Keratinocyte (primary cell): ENCODE results near the gene ZCCHC7.

Source experiments
- CTCF ChIP-seq, 3 experiments: IDR thresholded peaks in 1 of 3; conservative IDR thresholded peaks in 1 of 3; optimal IDR thresholded peaks in 1 of 3; 2 replicates in 2 of 3; 3 replicates in 1 of 3; pipeline versions ENCODE3 to v1.5.1; 2011; ENCODE audit warnings: low read length in 3 of 3, mild to moderate bottlenecking in 3 of 3, moderate library complexity in 2 of 3, control low read depth in 1 of 3, inconsistent platforms in 1 of 3; ENCODE audit not compliant: insufficient read depth in 2 of 3; ENCODE audit errors: extremely low read depth in 1 of 3
- EZH2 ChIP-seq: IDR thresholded peaks from one replicate; pipeline ENCODE4 v1.6.1; 2012; ENCODE audit warnings: inconsistent platforms, mild to moderate bottlenecking, low read length, moderate library complexity

DNA sequence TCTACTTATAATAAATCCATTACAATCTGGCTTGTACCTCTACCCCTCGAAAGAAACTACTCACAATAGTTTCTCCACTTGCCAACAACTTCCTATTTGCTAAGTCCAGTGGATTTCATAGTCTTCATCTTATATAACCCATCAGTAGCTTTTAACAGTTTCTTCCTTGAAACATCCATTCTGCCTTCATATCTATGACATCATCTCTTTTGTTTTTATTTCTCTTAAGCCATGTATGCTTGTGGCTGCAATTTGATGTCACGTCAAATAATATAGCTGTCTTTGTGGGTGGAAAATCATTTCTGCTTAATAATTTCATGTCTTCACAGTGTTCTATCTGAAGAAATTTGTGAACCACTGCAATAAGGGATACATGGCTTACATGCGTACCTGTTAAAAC, 224.7 kb downstream of the ZCCHC7 start:
- no peak for TF ChIP-seq CTCF (optimal IDR thresholded peaks at IDR 0.05 in 1 of 3, IDR thresholded peaks at IDR 0.05 in 1 of 3, conservative IDR thresholded peaks at IDR 0.05 in 1 of 3; ENCODE audit: extremely low read depth in 1 of 3, insufficient read depth in 2 of 3, low read length in 3 of 3)
- TF ChIP-seq EZH2: no peak
